ENCODE results near the gene ASTN1.

The ASTN1 gene

GRCh38 chr1:176993587-176993986, 170.9 kb downstream of the ASTN1 start:
- DNase-seq (ENCODE audit: low read depth): no peak

- DNase-seq (ENCODE audit: low read depth): no peak
Observed at GRCh38 chr1:176989754-176990153, 174.8 kb downstream of the ASTN1 start.

- DNase-seq (ENCODE audit: low read depth): no peak
Observed at GRCh38 chr1:176989023-176989422, 175.5 kb downstream of the ASTN1 start.

GRCh38 chr1:176987016-176987415, 177.5 kb downstream of the ASTN1 start:
- DNase-seq (ENCODE audit: low read depth): no peak

- no peak for DNase-seq (ENCODE audit: low read depth)
Observed at GRCh38 chr1:176983731-176984130, 180.8 kb downstream of the ASTN1 start.

GRCh38 chr1:176976771-176977170, 187.7 kb downstream of the ASTN1 start:
- DNase-seq (ENCODE audit: low read depth): no peak

GRCh38 chr1:176976225-176976624, 188.3 kb downstream of the ASTN1 start:
- DNase-seq (ENCODE audit: low read depth): no peak

GRCh38 chr1:176964687-176965086, 199.8 kb downstream of the ASTN1 start:
- DNase-seq (ENCODE audit: low read depth): no peak

- DNase-seq (ENCODE audit: low read depth): no peak
Observed at GRCh38 chr1:176963181-176963580, 201.3 kb downstream of the ASTN1 start.

- DNase-seq (ENCODE audit: low read depth): no peak
Observed at GRCh38 chr1:176961678-176962077, 202.8 kb downstream of the ASTN1 start.

GRCh38 chr1:176959191-176959820, 205.2 kb downstream of the ASTN1 start:
- no peak for DNase-seq (ENCODE audit: low read depth)

- DNase-seq (ENCODE audit: low read depth): no peak
Observed at GRCh38 chr1:176957603-176958002, 206.9 kb downstream of the ASTN1 start.

GRCh38 chr1:176954242-176954641, 210.3 kb downstream of the ASTN1 start:
- peak; percentile 2 for DNase-seq (ENCODE audit: low read depth)

GRCh38 chr1:176950736-176951324, 213.7 kb downstream of the ASTN1 start:
- DNase-seq (ENCODE audit: low read depth): no peak

GRCh38 chr1:176949033-176949662, 215.4 kb downstream of the ASTN1 start:
- peak; percentile 62 for DNase-seq (ENCODE audit: low read depth)

- DNase-seq (ENCODE audit: low read depth): no peak
Observed at GRCh38 chr1:176944606-176945005, 219.9 kb downstream of the ASTN1 start.

- DNase-seq (ENCODE audit: low read depth): no peak
Observed at GRCh38 chr1:176943783-176944182, 220.7 kb downstream of the ASTN1 start.

- DNase-seq (ENCODE audit: low read depth): no peak
Observed at GRCh38 chr1:176942346-176942745, 222.2 kb downstream of the ASTN1 start.

GRCh38 chr1:176939993-176940392, 224.5 kb downstream of the ASTN1 start:
- DNase-seq (ENCODE audit: low read depth): no peak

- no peak for DNase-seq (ENCODE audit: low read depth)
Observed at GRCh38 chr1:176938375-176938774, 226.1 kb downstream of the ASTN1 start.

- DNase-seq (ENCODE audit: low read depth): no peak
Observed at GRCh38 chr1:176934370-176934769, 230.1 kb downstream of the ASTN1 start.

GRCh38 chr1:176932114-176933104, 232.1 kb downstream of the ASTN1 start:
- no peak for DNase-seq (ENCODE audit: low read depth)
